Amniotic epithelial cell (primary cell): ENCODE measurements around the gene DCANP1.
"Not testable (repeated sequence)": the region's sequence is repeated elsewhere in the genome, so short reads cannot be mapped to it uniquely, and the experiment has no call there.

Source experiments
- DNase-seq: peaks from one replicate; pipeline ENCODE4 v3.0.0-alpha.2; 2010; ENCODE audit warnings: low read depth

The DCANP1 gene

GRCh38 chr5:135447298-135447929 lies at the start of gene DCANP1:
Gene DCANP1, minus strand, starts transcription at chr5:135447348. Its CDS starts 240 bp downstream, at chr5:135447108.
- DNase-seq, result no peak

- DNase-seq, result not testable (repeated sequence)
These were observed 48.4 kb upstream of the DCANP1 start for GRCh38 chr5:135495531-135495930.

- DNase-seq, result no peak
These were observed 47.0 kb upstream of the DCANP1 start for GRCh38 chr5:135494196-135494595.

- peak; percentile 80 for DNase-seq
These were observed 46.4 kb upstream of the DCANP1 start for GRCh38 chr5:135493406-135494180.

GRCh38 chr5:135492319-135492626 lies 45.1 kb upstream of the DCANP1 start:
- no peak for DNase-seq

GRCh38 chr5:135491552-135492318 lies 44.6 kb upstream of the DCANP1 start:
- DNase-seq, result no peak

- no peak for DNase-seq
These were observed 43.9 kb upstream of the DCANP1 start for GRCh38 chr5:135491038-135491551.

GRCh38 chr5:135490245-135491037 lies 43.3 kb upstream of the DCANP1 start:
- no peak for DNase-seq

GRCh38 chr5:135489466-135490244 lies 42.5 kb upstream of the DCANP1 start:
- no peak for DNase-seq

GRCh38 chr5:135488727-135489465 lies 41.7 kb upstream of the DCANP1 start:
- DNase-seq, result peak; percentile 6

GRCh38 chr5:135487839-135488514 lies 40.8 kb upstream of the DCANP1 start:
- no peak for DNase-seq

GRCh38 chr5:135487037-135487395 lies 39.9 kb upstream of the DCANP1 start:
- DNase-seq, result no peak

GRCh38 chr5:135486131-135487036 lies 39.2 kb upstream of the DCANP1 start:
- no peak for DNase-seq

GRCh38 chr5:135484674-135485086 lies 37.5 kb upstream of the DCANP1 start:
- DNase-seq, result no peak

- DNase-seq, result no peak
These were observed 36.1 kb upstream of the DCANP1 start for GRCh38 chr5:135483254-135483653.

GRCh38 chr5:135482381-135482933 lies 35.3 kb upstream of the DCANP1 start:
- DNase-seq, result no peak

- no peak for DNase-seq
These were observed 34.8 kb upstream of the DCANP1 start for GRCh38 chr5:135481909-135482311.

GRCh38 chr5:135481387-135481786 lies 34.2 kb upstream of the DCANP1 start:
- no peak for DNase-seq

GRCh38 chr5:135480511-135480910 lies 33.4 kb upstream of the DCANP1 start:
- DNase-seq, result no peak
